T-helper 22 cell (primary cell): ENCODE data around the gene PLCB1.

Experiments used
- DNase-seq: peaks from one replicate; pipeline ENCODE4 v3.0.0-alpha.2; 2020; ENCODE audit warnings: low read depth

Gene PLCB1

DNA sequence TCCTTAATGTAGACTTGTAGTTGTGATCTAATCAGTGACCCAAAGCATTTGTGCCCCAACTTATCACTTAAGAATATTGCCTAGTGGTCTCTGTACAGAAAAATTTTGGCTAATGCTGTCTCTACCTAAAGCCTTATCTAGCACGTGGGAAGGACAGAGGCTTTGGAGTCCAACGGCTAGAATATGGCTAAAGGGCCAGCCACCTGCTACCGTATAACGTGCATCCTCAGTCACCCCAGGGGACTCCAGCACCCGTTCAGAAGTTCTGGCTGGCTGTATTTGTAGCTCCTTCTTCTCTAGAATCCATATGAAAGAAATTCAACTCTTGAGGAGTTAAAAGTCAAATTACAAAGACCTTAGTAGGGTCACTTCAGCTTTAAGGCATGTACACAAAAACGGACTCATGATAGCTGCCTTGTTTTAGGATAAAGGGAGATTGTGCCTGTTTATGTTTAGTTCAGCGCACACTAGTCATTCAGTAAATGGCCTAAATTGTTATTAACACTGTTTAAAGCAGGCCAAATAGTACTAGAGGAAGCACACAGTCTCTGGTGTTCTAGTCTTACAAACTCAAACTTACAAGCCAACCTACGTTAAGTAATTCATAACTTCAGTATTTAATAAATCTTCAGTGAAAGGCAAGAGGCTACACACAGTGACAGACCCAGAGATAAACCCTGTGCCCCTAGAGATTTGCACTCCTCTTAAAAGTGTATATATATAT lies 529.3 kb downstream of the PLCB1 start:
- DNase-seq: no peak

DNA sequence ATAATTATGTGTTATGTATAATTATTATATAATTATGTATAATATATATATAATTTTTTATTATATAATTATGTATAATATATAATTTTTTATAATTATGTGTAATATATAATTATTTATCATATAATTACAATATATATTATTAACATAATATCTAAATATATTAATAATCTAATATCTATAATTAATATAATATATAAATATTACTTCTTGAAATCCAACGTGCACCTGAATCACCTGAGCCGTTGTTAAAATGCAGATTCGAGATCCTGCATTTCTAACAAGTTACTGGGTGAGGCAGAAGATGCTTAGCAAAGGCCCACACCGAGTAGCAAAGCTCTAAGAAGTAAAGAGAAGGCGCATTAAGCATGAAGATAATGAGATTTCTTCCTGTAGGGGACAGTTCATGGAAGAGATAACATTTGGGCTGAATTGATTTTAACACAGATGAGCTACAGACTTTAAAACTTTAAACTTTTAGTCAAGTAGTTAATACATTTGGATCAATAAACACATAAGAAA lies 530.4 kb downstream of the PLCB1 start:
- DNase-seq: no peak

GRCh38 chr20:8663424-8663823 lies 531.4 kb downstream of the PLCB1 start:
- DNase-seq: no peak

DNA sequence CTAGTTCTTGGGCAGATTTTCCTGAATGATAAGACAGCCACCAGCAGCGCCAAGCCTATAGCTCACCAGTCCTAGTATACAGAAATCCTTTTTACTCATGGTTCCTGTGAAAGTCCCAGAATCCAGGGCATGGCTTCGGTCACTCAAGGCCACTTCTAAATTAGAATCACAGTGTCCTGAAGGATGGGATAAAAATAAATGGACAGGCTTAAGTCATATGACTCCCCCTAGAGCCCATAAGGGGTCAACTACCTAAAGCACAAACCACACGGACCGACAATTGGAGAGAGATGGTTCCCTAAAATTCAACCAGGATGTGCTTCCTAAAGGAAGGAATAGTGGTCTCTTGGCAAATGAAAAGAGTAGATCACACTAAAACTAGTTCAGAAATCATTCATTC lies 532.7 kb downstream of the PLCB1 start:
- DNase-seq: no peak

- DNase-seq: no peak
These were observed 535.2 kb downstream of the PLCB1 start for GRCh38 chr20:8667306-8667705.

DNA sequence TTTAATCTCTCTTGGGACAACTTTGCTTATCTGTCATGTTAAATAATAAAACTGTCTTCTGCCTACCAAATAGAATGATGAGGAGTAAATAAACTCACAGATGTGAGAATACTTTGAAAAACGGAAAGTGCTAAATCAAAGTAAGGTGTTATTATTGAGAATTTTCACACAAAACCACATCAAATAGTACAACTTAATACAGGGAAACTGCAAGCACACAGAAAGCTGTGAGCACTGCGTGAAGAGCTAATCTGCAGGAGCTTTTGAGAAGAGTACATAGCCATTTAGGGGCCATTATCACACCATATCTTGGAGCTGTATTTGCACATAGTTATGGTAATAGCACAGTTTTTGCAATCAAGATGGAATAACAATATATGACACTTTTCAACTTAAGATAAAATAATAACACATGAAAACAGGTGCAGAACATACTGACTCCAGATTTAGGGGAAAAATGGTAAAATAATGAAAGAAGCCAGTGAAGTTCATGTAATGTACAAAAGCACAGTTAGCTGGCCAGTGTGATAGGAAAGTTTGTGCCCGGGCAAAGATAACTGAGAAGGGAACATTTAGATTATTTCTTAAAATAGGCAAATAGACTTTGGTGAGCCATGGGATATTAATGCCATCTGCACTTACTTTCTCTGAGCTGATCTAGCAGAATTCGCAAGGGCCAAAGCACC lies 538.3 kb downstream of the PLCB1 start:
- DNase-seq: no peak

GRCh38 chr20:8670893-8671215 lies 538.8 kb downstream of the PLCB1 start:
- DNase-seq: no peak

DNA sequence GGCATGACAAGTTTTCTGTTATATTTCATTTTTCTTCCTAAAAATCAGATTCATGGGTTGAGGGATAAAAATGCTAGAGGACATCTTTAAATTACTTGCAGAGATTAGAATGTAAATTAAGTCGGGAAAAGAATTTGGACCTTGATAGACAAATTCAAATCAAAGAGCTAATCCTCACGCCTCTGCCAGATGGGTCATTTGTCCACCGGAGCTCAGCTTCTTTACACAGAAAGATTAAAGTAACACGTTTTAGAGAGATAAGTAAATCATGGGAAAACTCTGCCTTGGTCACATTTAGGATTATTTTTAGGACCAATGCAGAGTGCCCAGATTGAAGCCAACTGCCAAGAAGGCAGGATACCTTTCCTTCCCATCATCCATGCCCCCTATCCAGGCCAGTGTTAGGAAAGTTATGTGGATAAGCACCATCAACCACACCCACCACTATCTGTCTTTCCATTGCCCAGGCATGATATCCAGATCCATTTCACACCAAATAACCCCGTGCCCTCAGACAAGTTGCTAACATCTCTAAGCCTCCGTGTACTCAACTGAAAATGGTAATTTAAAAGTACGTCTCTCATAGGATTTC lies 539.4 kb downstream of the PLCB1 start:
- no peak for DNase-seq

- DNase-seq: no peak
These were observed 541.0 kb downstream of the PLCB1 start for GRCh38 chr20:8673116-8673515.

GRCh38 chr20:8675896-8676295 lies 543.8 kb downstream of the PLCB1 start:
- DNase-seq: no peak

GRCh38 chr20:8678098-8678776 lies 546.2 kb downstream of the PLCB1 start:
- DNase-seq: no peak

GRCh38 chr20:8689337-8689736 lies 557.3 kb downstream of the PLCB1 start:
- DNase-seq: no peak

GRCh38 chr20:8690074-8690473 lies 558.0 kb downstream of the PLCB1 start:
- DNase-seq: no peak

GRCh38 chr20:8693709-8694108 lies 561.6 kb downstream of the PLCB1 start:
- DNase-seq: no peak

- no peak for DNase-seq
These were observed 568.7 kb downstream of the PLCB1 start for GRCh38 chr20:8700756-8701155.

DNA sequence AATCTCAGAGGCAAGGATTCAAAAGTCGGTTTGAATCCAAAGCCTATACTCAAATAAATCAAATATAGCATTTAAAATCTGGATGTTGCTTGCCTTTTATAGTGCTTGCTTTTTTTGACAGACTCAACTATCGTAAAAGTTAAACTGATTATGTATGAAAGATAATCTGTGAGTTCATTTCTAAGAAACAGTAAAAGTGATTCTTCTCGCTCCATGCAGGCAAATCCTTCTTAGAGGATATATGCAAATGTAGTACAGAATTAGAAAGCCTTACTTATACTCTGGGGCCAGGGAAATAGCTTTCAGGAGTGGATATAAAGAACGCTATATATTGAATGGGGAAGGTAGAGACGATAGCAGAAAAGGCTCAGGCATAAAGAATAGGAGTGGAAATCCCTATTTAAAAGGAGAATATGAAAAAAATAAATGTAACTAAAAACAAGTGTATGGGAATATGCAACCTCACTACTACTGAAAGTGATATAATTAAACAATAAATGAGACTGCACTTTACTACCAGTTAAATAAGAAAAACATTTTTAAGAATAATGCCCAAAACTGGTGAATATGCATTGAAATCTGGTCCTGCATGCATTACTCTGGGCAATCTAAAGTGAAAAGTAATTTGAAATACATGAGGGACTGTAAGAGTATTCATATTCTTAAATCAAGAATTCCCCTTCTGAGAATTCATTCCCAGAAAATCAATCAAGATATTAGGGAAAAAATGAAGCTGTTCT lies 575.1 kb downstream of the PLCB1 start:
- no peak for DNase-seq

- no peak for DNase-seq
These were observed 577.6 kb downstream of the PLCB1 start for GRCh38 chr20:8709627-8710026.

- no peak for DNase-seq
These were observed 579.4 kb downstream of the PLCB1 start for GRCh38 chr20:8711501-8711900.

DNA sequence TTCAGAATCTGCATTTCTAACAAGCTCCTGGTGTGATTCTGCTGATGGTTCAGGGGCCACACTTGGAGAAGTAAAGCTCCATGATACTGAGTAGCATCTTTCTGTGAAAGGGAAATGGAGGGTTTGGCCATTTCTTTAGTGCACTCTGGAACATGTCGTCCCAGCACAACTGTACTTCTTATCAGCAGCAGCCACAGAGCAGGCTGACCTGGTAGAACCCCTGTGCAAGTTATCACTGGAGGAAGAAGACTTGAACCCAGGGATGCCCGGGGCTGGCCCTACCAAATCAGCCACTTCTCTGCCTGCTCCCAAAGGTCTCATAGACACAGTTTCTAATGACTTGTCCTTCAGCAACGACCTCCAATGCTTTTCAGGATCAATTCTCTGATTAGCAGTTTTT lies 582.1 kb downstream of the PLCB1 start:
- no peak for DNase-seq

DNA sequence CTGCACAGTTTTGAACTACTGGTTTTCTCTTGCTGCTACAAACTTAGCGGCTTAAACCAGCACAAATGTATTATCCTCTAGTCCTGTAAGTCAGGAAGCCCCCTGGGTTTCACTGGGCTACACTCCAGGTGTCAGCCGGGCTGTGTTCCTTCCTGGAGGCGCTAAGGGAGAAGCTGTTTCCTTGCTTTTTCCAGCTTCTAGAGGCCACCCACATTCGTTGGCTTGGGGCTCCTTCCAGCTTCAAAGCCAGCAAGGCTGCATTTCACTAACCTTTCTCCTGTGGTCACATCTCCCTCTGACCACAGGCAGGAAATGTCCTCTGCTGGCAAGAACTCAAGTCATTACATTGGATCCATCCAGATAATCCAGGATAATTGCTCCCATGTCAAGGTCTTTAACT lies 586.2 kb downstream of the PLCB1 start:
- no peak for DNase-seq

DNA sequence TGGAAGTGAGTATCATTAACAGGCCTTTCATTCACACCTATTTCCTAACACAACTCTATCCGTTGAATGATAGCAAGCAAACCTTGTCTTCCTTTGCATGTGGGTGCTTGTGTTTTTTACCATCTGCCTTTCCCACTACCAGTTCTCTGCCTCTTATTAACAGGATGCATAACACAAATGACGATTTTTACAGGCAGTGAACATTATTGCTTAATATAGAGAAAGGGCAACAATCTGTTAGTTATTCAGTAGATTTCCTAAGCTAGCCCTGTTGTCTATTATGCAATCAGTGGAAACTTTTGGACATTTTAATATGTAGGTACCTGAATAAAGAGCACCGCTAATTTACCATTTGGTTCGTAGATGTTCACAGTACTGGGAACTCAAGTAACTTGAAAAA lies 588.0 kb downstream of the PLCB1 start:
- no peak for DNase-seq

DNA sequence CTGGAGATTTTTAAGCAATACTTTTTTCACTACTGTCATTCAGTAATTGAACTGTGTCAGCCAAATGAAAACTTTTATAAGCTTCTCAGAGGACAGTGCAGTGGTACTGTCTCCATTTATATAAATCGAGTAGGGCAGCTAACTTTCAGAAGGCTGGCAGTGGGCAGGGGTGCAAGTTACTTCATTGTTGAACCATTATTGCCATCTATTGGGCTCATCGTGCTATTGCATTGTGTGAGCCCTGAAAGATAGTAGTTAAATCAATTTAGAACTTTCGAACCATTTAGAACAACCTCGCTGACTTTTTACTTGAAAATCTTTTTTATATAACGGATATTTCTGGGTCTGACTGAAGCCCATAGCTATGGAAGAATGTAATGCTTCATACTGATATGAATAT lies 589.0 kb downstream of the PLCB1 start:
- DNase-seq: no peak
